Measurements from ENCODE around the gene MRPS5.
"Not testable (repeated sequence)": the region's sequence is repeated elsewhere in the genome, so short reads cannot be mapped to it uniquely, and the experiment has no call there.

Gene MRPS5

GRCh38 chr2:95043300-95044093, 78.1 kb downstream of the MRPS5 start:
- DNase-seq: no peak

GRCh38 chr2:95042472-95043271, 78.9 kb downstream of the MRPS5 start:
- no peak for DNase-seq

GRCh38 chr2:95041824-95042442, 79.7 kb downstream of the MRPS5 start:
- DNase-seq: no peak

GRCh38 chr2:95041060-95041823, 80.4 kb downstream of the MRPS5 start:
- DNase-seq: no peak

GRCh38 chr2:95040426-95040825, 81.2 kb downstream of the MRPS5 start:
- no peak for DNase-seq

- DNase-seq: no peak
These were observed 81.6 kb downstream of the MRPS5 start for GRCh38 chr2:95039978-95040377.

GRCh38 chr2:95039363-95039762, 82.2 kb downstream of the MRPS5 start:
- DNase-seq: no peak

- DNase-seq: no peak
These were observed 82.8 kb downstream of the MRPS5 start for GRCh38 chr2:95038635-95039298.

- not testable (repeated sequence) for DNase-seq
These were observed 83.6 kb downstream of the MRPS5 start for GRCh38 chr2:95037841-95038585.

GRCh38 chr2:95037384-95037839, 84.2 kb downstream of the MRPS5 start:
- no peak for DNase-seq

GRCh38 chr2:95036596-95037383, 84.8 kb downstream of the MRPS5 start:
- no peak for DNase-seq

Measured in activated CD4-positive, alpha-beta T cell treated with anti-CD3 and anti-CD28 coated beads for 1 hour (primary cell).